Measurements from ENCODE around the gene ATG4B.

DNA sequence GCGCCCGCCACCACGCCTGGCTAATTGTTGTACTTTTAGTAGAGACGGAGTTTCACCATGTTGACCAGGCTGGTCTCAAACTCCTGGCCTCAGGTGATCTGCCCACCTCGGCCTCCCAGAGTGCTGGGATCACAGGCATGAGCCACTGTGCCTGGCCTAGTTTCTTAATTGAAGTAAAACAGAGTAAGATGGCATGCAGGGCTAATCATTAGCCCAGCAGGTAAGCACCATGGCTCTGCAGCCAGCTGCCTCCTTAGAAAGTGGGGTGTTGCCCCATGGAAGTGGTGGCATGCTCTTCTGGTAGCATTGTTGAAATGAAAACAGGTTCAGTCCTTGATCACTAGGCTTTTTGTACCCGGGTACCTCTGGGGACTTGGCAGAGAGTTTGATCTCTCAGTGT lies 12.4 kb downstream of the ATG4B start:
- TF ChIP-seq, protein P1, sequence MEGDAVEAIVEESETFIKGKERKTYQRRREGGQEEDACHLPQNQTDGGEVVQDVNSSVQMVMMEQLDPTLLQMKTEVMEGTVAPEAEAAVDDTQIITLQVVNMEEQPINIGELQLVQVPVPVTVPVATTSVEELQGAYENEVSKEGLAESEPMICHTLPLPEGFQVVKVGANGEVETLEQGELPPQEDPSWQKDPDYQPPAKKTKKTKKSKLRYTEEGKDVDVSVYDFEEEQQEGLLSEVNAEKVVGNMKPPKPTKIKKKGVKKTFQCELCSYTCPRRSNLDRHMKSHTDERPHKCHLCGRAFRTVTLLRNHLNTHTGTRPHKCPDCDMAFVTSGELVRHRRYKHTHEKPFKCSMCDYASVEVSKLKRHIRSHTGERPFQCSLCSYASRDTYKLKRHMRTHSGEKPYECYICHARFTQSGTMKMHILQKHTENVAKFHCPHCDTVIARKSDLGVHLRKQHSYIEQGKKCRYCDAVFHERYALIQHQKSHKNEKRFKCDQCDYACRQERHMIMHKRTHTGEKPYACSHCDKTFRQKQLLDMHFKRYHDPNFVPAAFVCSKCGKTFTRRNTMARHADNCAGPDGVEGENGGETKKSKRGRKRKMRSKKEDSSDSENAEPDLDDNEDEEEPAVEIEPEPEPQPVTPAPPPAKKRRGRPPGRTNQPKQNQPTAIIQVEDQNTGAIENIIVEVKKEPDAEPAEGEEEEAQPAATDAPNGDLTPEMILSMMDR (IDR thresholded peaks at IDR 0.05) = no peak
- no peak for TF ChIP-seq POLR2A (IDR thresholded peaks at IDR 0.05)

Measured in right lobe of liver (tissue), 4 donors.